Cardiac fibroblast (primary cell): ENCODE data around the gene KCNH4.
A peak's percentile ranks its signal among the peaks of the same experiment; 100 is the strongest.
"Not testable (repeated sequence)": the region's sequence is repeated elsewhere in the genome, so short reads cannot be mapped to it uniquely, and the experiment has no call there.

Experiments
- DNase-seq, 2 donors: peaks; one replicate each; pipeline versions ENCODE4 v3.0.0 to v3.0.0-alpha.2; 2010; ENCODE audit warnings: low read depth in 2 of 2
- H3K4me3 ChIP-seq, 2 donors: replicated peaks in 1 of 2; 1 replicate in 1 of 2; 2 replicates in 1 of 2; pipeline ENCODE4 v1.5.1; 2011; ENCODE audit warnings: low read depth in 2 of 2, low read length in 2 of 2, mild to moderate bottlenecking in 2 of 2, moderate library complexity in 1 of 2
- CTCF ChIP-seq: IDR thresholded peaks from one replicate; pipeline ENCODE4 v1.5.1; 2011; ENCODE audit warnings: low read depth, mild to moderate bottlenecking, low read length, inconsistent platforms

The KCNH4 gene

GRCh38 chr17:42187833-42188232, 6.9 kb upstream of the KCNH4 start:
- TF ChIP-seq CTCF = no peak
- H3K4me3 ChIP-seq = no peak overlapping the region
- DNase-seq = no peak

GRCh38 chr17:42186191-42186590, 5.2 kb upstream of the KCNH4 start:
- H3K4me3 ChIP-seq, DNase-seq: not testable (repeated sequence)

- DNase-seq = no peak
- no peak for TF ChIP-seq CTCF
- no peak overlapping the region for H3K4me3 ChIP-seq
These were observed 4.6 kb upstream of the KCNH4 start for GRCh38 chr17:42185621-42185930.

GRCh38 chr17:42184713-42185620, 4.0 kb upstream of the KCNH4 start, which contains the start of gene HCRT:
Gene HCRT, minus strand, starts transcription at chr17:42185452. Its CDS starts 87 bp downstream, at chr17:42185365.
- no peak for DNase-seq
- H3K4me3 ChIP-seq = peak within 1 kb of the TSS; percentile 8 to 37
- TF ChIP-seq CTCF = no peak

- peak overlapping the region; percentile 50 to 54 for H3K4me3 ChIP-seq
- DNase-seq = peak; percentile 69 to 80
- TF ChIP-seq CTCF = peak; percentile 35
These were observed 3.1 kb upstream of the KCNH4 start for GRCh38 chr17:42183741-42184711.

GRCh38 chr17:42182927-42183734, 2.2 kb upstream of the KCNH4 start:
- peak overlapping the region in 1 of 2 donors; percentile 54 for H3K4me3 ChIP-seq
- TF ChIP-seq CTCF = no peak
- DNase-seq = peak; percentile 25 to 49
